Middle frontal gyrus (tissue), 1 donor: ENCODE measurements around the gene PRRT1B.

Experiments
- DNase-seq: peaks from one replicate; pipeline ENCODE4 v3.0.0-alpha.2; 2015; ENCODE audit warnings: low spot score; ENCODE audit errors: extremely low spot score

PRRT1B gene

GRCh38 chr9:131578731-131579504 lies 33.6 kb downstream of the PRRT1B start:
- DNase-seq, result no peak

- DNase-seq, result no peak
Measured at GRCh38 chr9:131579789-131580211, 34.5 kb downstream of the PRRT1B start.

DNA sequence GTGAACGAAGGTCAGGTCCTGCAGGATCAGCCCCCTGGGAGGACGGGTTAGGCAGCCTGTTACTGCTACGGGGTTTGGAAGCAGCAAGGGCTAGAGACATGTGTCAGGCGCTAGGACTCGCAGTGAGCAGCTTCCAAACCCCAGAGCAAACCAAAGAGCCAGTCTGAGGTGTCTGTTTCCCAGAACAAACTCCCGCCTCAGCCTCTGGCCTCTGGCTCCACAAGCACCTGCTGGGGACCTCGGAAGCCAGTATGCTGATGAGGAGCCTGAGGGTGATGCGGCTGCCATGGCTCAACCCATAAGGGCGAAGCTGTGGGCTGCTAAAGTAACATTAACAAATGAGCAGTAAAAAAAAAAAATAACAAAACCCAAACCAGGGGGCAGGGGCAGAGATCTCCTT lies 35.0 kb downstream of the PRRT1B start:
- DNase-seq, result no peak

- no peak for DNase-seq
Measured at GRCh38 chr9:131582056-131582455, 36.7 kb downstream of the PRRT1B start.

GRCh38 chr9:131582466-131583336 lies 37.4 kb downstream of the PRRT1B start:
- no peak for DNase-seq

DNA sequence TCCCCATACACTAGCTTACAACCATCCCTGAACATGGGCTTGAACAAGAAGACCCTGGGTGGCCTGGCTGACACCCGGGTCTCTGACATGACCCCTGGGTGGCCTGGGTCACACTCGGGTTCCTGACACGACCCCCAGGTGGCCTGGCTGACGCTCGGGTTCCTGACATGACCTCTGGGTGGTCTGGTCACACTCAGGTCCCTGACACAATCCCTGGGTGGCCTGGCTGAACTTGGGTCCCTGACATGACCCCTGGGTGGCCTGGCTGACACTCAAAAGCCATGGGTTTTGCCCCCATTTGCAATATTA lies 38.0 kb downstream of the PRRT1B start:
- DNase-seq, result no peak

- no peak for DNase-seq
Measured at GRCh38 chr9:131583836-131584555, 38.7 kb downstream of the PRRT1B start.

DNA sequence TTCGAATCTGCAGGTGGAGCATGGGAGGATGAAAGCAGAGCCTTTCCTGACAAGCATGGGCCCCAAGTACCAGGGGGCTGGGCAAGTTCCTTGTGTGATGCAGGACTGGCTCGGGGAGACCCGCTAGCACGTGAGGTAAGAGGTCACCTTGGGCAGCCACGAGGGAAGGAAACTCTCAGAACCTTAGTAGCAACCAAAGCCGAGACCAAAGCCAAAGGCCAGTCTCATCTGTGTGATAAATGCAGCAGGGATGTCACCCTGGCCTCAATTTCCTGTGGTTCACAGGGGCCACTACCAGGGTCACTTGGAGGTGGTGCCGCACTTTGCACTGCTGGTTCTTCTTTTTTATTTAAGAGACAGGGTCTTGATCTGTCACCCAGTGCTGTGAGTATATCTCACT lies 39.5 kb downstream of the PRRT1B start:
- DNase-seq, result no peak

- no peak for DNase-seq
Measured at GRCh38 chr9:131585375-131585774, 40.1 kb downstream of the PRRT1B start.

DNA sequence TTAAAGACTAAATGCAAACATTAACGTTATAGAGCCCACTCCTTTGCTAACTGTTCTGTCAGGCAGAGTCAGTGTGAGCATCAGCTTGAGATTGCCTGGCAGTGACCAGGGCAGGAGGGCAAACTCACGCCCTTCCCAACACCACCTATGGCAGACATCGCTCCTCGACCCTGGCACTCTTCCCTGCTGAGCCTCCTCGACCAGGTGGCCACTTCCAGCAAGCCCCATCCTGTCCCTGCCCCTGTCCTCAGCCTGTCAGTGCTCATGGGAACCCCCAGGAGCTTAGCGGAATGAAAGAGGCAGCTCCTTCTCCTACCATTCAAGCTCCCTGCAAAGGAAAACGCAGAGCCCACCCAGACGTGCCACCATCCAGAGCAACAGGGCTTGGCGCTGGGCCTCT lies 42.0 kb downstream of the PRRT1B start:
- DNase-seq, result no peak

DNA sequence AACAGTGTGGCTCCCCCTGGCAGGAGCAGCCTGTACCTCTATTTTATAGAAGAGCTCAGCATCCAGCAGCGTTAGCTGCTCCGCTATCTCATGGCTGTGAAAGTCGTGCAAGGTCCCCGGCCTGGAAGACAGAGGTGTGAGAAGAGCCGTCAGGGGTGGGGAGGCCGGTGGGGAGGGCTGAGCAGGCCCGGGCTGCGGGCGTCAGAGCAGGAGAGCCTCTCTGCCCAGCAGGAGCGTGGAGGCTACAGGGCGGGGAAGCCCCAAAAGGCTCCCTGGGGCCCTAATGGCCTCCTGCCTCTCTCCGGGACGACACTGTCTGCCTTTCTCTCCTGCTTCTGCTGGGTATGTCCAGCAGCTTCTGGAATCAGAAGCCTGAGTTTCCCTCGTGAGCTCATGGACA lies 42.6 kb downstream of the PRRT1B start:
- no peak for DNase-seq

DNA sequence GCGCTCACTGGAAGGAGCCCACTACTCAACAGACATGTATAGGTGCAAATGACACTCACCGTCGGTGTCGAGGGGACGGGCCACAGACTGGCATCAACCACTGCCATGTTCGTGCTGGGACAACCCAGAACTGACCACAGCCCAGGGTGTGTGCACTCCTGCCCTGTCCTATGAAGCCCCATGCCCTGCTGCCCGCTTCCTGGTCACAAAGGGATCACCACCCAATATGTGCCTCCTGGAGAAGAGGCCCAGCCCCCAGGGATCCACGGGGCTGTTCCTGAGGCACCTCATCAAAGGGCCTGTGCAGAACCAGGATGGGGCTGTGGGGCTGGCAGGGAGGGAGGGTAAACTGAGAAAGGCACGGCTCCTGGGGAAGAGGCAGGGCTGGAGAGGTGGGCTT lies 43.1 kb downstream of the PRRT1B start:
- DNase-seq, result no peak

GRCh38 chr9:131589124-131589711 lies 43.9 kb downstream of the PRRT1B start:
- DNase-seq, result no peak

- no peak for DNase-seq
Measured at GRCh38 chr9:131589993-131590392, 44.7 kb downstream of the PRRT1B start.

GRCh38 chr9:131590449-131590848 lies 45.1 kb downstream of the PRRT1B start:
- no peak for DNase-seq

GRCh38 chr9:131590907-131591844 lies 45.9 kb downstream of the PRRT1B start:
- DNase-seq, result peak; percentile 71

DNA sequence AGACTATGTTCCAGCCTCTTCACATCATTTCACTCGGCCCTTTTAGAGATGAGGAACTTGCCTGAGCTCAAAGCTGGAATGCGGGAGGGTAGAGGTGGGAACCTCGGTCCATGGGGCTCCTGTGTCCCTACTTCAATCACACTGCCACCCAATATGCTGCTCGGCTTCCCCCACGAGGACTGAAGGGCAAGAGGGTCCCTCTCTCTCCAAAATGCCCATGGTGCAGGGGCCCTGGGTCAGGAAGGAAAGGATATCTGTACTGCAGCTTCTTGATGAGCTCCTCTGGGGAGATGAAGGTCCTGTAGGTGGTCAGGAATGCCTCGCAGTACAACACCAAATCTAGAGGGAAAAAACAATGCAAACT lies 46.5 kb downstream of the PRRT1B start:
- no peak for DNase-seq

DNA sequence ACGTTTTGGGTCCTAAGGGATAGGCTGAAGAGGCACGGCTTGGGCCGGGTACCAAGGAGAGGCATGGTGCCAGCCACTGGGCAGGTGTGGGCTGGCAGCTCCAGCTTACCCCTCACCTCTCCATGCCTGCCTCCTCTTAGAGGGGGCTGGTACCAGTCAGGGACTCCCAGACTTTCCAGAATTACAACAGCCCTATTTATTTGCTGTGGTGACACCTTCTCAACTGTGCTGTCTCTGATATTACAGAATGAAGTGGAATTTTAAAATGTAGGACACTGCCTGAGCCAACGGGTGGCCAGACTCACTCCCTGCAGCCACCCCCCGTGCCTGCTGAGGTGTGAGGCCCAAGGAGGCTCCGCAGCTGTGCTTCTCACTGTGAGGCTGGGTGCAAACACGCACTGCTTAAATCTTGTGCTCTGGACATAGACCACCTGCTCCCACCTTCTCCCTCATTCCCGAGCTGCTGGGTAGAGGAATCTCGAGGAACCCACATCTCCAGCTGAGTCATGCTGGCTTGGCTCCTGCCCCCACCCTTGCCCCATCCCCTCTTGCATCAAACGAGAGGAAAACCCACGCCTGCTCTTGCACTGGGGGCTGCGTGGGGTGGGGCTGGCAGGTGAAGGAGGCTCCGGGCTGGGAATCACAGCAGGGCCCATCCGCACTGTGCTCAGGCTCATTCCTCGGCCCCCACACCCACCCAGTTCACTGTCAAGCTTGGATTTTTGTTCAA lies 47.9 kb downstream of the PRRT1B start:
- DNase-seq, result no peak

DNA sequence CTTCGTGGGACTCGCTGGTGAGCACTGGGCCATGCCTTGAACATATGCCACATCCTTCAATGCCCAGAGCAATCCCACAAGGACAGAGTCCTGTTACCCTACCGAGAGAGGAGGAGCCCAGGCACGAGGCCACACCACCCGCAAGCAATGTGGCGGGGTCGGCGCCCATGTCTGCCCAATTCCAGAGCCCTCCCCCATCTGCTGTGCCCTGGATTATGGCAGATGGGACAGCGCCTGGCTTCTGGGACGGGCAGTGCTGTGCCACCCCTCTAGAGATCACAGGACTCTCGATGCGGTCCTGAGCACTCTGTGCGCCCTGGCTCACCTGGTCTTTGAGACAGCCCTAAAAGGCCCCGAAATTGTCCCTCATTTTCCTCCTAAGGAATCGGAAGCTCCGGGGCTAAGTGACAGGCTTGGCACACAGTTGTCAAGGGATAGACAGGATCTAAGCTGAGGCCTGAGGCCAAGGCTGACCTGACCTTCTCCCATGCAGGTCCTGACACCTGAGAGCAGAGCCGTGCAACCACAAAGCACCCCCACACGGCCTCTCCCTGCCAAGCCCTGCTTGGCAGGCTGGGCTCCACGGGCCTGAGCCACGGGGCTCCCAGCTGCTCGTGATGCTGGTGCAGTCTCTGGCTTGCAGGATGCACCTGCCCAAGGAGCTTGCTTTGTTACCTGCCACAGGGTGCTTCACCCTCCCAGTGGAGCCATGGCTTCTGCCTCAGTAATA lies 48.8 kb downstream of the PRRT1B start:
- no peak for DNase-seq
